Measurements from ENCODE around the gene POC1B. TPM values are rescaled to one million over a fixed set of nuclear protein-coding genes. Genes with fewer than 3 reads are reported as not detected.

Gene POC1B
- total RNA-seq, 1 experiment from 2014 or later, result 30.8 TPM

DNA sequence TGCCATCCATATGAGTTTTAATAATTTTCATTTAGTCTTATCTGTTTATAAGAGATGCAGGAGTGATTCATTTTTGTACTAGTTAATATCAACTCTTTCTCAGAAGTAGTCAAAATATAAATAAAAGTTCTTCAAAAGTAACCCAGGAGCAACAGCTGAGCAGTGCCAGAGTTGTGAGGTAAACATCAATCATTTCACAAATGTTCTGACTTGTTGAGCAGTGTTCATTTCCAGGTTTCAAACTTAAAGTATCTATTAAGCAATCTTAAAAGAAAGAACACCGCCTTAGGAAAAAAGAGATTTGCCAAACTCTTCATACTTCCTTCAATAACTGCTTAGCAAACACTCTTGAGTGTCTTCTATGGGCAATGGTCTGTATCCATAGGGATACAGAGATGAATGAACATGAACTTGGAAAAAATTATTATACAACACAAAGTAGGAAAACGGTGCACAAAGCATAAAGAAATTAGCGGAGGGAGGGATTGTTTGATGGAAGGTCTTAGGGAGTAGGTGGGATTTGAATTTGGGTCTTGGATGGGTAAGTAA lies 41.9 kb upstream of the POC1B start:
- Histone ChIP-seq H3K9me3 (ENCODE audit: low read depth, low read length, poor library complexity, severe bottlenecking) (no peaks in the 10 kb centered on the region), H3K4me1 (ENCODE audit: insufficient read depth, low read length, poor library complexity, severe bottlenecking) (peaks cover 15% of the 10 kb centered on the region), H3K27me3 (replicated peaks; ENCODE audit: insufficient read depth, low read depth, low read length, poor library complexity) (no peaks in the 10 kb centered on the region), H3K4me3 (ENCODE audit: low read depth, low read length, poor library complexity, severe bottlenecking) (no peak overlapping the region), H3K27ac (ENCODE audit: low read depth, low read length, poor library complexity, severe bottlenecking) (no peak overlapping the region), H3K36me3 (ENCODE audit: insufficient read depth, low read length, poor library complexity, severe bottlenecking) (no peaks in the 10 kb centered on the region)
- no peak for TF ChIP-seq EZH2 (IDR thresholded peaks at IDR 0.05; ENCODE audit: borderline replicate concordance, low read depth, low read length, poor library complexity, severe bottlenecking)
- TF ChIP-seq CTCF (conservative IDR thresholded peaks at IDR 0.05; ENCODE audit: low read depth, low read length), result no peak
- POLR2A ChIA-PET (ENCODE audit: low non-redundant PET), result no interaction called here
- BruUV-seq (replicated peaks), result no TSS peak
- DNase-seq (ENCODE audit: low spot score), result no peak
- intact Hi-C loops (cut with micrococcal nuclease; ENCODE audit: unreplicated experiment), result no loop called here
- CTCF ChIA-PET, result no interaction called here

GRCh38 chr12:89566615-89567014 lies 40.8 kb upstream of the POC1B start:
- CTCF ChIA-PET, result no interaction called here
- no peak for DNase-seq (ENCODE audit: low spot score)
- Histone ChIP-seq H3K27ac (ENCODE audit: low read depth, low read length, poor library complexity, severe bottlenecking) (no peak overlapping the region), H3K27me3 (replicated peaks; ENCODE audit: insufficient read depth, low read depth, low read length, poor library complexity) (no peaks in the 10 kb centered on the region), H3K9me3 (ENCODE audit: low read depth, low read length, poor library complexity, severe bottlenecking) (no peaks in the 10 kb centered on the region), H3K4me1 (ENCODE audit: insufficient read depth, low read length, poor library complexity, severe bottlenecking) (peaks cover 6% of the 10 kb centered on the region), H3K36me3 (ENCODE audit: insufficient read depth, low read length, poor library complexity, severe bottlenecking) (no peaks in the 10 kb centered on the region), H3K4me3 (ENCODE audit: low read depth, low read length, poor library complexity, severe bottlenecking) (no peak overlapping the region)
- TF ChIP-seq EZH2 (IDR thresholded peaks at IDR 0.05; ENCODE audit: borderline replicate concordance, low read depth, low read length, poor library complexity, severe bottlenecking), result no peak
- no peak for TF ChIP-seq CTCF (conservative IDR thresholded peaks at IDR 0.05; ENCODE audit: low read depth, low read length)
- POLR2A ChIA-PET (ENCODE audit: low non-redundant PET), result no interaction called here
- intact Hi-C loops (cut with micrococcal nuclease; ENCODE audit: unreplicated experiment), result no loop called here
- BruUV-seq (replicated peaks), result no TSS peak

DNA sequence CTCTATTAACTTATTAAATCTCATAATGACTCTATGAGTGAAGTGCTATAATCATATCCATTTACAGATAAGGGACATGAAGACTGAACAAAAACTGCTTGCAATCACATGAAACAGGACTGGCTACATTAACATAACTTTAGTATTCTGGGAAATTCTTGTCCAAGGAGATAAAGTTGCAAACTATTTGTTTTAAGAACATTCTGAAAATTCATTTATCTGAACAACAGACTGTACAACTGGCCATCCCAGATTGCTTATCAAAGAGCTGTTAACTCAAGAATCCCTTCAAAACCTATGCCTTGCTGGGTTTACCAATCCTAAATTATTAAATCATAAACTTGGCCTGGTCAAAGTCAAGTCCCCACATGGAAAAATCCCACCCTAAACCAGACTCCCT lies 39.2 kb upstream of the POC1B start:
- intact Hi-C loops (cut with micrococcal nuclease; ENCODE audit: unreplicated experiment), result no loop called here
- DNase-seq (ENCODE audit: low spot score), result no peak

More for the DNA sequence above, 39.2 kb upstream of the POC1B start:
- no peak for TF ChIP-seq EZH2 (IDR thresholded peaks at IDR 0.05; ENCODE audit: borderline replicate concordance, low read depth, low read length, poor library complexity, severe bottlenecking)
- no peak for TF ChIP-seq CTCF (conservative IDR thresholded peaks at IDR 0.05; ENCODE audit: low read depth, low read length)
- BruUV-seq (replicated peaks), result no TSS peak
- ChIA-PET CTCF (no interaction called here), POLR2A (ENCODE audit: low non-redundant PET) (interaction anchor here (0.6 kb wide), 1 partner anchor 35 kb away, joined by 4 read pairs; no protein-coding TSS in a partner anchor)
- Histone ChIP-seq H3K27me3 (replicated peaks; ENCODE audit: insufficient read depth, low read depth, low read length, poor library complexity) (no peaks in the 10 kb centered on the region), H3K27ac (ENCODE audit: low read depth, low read length, poor library complexity, severe bottlenecking) (no peak overlapping the region), H3K4me1 (ENCODE audit: insufficient read depth, low read length, poor library complexity, severe bottlenecking) (no peaks in the 10 kb centered on the region), H3K4me3 (ENCODE audit: low read depth, low read length, poor library complexity, severe bottlenecking) (no peak overlapping the region), H3K36me3 (ENCODE audit: insufficient read depth, low read length, poor library complexity, severe bottlenecking) (no peaks in the 10 kb centered on the region), H3K9me3 (ENCODE audit: low read depth, low read length, poor library complexity, severe bottlenecking) (no peaks in the 10 kb centered on the region)

Measured in A673 (cell line).